LoVo (cell line): Measurements from ENCODE around the gene MAB21L1.

ENCODE experiments used
- DNase-seq: peaks from one replicate; pipeline ENCODE4 v3.0.0-alpha.2; 2016; ENCODE audit warnings: low spot score

Gene MAB21L1

DNA sequence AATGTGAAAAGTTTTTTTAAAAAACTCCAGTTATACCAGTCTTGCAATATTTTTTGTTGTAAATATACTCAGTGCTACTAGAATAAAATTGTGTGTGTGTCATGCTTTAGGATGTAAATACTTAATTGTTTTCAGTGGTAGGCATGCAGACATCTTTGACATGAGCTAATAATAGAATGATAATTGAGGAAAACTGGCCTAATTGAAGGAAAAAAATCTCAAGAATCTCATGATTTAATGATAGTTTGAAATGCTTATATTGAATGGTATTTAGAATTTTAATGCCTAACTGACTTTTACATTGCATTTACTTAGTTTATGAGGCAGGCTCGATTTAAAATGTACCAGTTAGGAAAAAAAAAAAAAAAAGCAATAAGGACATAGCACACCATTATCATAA, 3.2 kb upstream of the MAB21L1 start:
- DNase-seq, result no peak

DNA sequence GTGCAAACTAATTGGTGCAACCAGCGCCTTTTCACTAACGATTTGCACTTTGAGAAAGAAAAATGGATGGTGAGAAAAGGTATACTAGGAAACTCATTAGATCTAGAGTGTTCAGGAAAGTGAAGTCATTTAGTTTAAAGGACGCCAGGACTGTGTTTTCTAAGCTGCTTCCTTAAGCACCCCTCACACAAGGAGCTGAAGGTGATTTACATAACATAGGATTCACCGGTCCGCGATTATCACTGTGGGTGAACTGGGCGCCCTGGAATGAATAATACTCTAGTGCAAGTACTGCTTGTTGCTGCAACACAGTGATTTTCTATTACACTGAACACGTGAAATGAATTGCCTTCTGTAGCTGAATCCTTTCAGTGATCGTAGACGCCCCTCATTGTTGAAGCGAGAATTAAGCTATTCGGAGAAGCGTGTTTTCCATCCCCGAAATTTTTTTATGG, 2.6 kb upstream of the MAB21L1 start:
- DNase-seq, result no peak

DNA sequence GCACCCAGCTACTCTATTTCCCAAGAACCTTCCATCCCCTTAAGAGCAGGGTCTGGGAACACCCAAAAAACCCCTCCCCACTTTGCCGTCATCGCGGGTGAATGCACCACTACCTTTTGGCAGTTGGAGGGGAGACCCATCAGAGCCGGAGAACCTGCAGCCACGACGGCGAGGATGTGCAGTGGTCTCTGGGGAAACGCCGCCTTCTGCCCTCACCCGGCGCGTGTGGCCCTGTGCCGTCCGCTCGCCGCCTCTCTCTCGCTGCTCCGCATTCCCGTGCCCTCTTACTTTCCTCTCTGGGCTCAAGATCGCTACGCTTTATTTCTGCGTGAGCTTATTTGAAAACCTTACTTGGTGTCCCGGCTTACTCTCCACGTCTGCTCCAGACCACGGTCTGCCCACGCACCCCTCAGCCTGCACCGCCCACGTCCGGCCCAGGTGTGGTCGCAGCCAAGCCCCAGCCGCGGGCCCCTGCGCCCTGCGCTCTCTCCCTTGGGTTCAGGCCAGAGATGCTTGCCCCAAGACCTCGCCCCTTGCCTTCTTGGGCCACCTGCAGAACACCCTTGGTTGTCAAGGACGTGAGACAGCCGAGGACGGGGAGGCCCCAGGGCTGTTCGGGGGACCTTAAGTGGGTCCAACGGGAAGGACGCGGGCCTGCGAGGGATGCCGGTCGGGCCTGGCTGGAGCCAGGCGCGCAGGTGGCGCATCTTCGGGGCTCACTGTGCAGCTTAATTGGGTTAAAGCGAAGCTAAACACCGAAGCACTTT, 2.0 kb upstream of the MAB21L1 start:
- DNase-seq, result no peak

DNA sequence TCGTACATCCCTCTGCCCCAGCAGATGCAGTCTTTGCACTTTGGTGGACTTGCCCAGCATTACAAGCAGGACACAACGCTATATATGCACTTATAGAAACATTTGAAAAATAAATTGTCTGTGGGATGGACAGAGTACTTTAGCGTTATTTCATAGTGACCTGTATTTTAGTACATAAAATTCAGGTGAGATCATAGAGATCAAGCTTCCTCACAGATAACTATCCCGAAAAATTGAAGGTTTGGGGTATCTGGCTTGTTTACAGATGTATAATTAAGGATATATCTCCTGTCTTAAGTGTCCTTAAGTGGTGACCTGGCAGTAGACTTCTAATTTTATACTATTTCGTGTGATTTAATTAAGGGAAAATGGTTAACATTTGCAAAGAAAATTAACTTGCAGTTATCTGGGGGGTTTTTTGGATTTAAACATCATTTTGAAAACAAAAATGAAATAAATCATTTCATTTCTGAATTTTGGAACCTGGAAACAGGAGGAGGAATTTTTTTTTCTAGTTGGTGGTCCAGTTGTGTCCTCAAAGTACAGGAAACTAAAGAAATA, 977 bp upstream of the MAB21L1 start:
- DNase-seq, result no peak

DNA sequence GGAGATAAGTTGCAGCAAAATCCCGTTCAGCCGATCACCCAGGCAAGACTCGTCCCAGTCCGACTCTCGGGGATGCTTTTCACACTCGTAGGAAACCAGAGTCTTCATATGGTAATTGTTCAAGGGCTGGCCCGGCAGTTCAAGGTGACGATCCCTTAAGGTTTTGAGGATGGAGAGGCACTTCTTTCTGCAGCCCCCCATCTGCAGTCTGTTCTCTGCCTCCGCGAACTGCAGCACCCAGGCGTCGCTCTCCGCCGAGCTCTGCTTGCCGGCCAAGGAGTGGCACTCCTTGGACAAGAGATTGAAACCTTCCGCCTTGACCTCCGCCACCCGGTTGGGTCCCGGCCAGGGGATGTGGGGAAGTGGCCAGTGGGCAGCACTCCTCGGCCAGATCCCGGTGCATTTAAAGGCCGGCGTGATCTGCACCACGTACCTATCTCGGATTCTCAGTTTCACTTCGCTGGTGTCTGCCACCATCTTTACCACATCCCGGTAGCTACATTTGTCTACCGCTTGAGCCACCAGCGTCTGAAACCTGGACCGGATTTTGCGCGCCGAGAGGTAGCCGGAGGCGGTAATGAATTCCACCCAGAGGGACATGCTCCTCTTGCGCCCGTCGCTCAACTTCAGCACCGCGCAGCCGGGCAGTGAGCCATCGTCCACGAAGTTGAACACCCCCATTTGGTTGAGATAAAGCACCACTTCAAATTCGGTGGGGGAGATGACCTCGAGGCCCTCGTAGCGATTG, 1.1 kb downstream of the MAB21L1 start:
- DNase-seq, result no peak

DNA sequence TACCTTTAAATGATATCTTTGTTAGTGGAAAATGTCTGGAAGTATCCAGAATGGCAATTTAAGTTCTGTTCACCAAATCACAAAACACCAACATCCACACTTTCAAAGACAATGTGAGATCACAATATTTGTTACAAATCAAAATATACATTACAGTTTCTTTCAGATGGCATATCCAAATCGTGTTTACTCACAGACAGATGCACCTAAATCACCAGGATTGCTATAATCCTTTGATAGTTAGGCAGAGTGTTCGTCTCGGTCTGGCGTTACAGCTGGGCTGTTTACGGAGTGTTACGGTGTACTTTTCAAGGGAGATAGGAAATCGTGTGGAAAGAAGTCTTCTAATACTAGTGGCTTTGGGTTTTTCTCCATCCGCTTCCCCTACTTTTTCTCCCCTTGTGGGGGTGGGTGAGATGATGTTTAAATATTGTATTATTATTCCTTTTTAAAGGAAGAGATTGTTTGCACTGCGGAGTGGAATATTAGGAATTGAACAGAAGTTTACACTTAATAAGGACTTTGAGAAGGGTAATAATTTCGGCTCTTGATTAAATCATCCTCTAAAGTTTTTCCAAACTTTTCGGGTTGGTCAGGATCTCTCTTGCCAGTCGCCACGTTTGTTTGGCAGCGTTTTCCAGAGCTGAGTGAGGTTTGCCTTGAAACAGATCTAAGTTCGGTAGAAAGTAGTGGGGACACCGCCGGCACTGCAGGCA, 1.8 kb downstream of the MAB21L1 start:
- no peak for DNase-seq

DNA sequence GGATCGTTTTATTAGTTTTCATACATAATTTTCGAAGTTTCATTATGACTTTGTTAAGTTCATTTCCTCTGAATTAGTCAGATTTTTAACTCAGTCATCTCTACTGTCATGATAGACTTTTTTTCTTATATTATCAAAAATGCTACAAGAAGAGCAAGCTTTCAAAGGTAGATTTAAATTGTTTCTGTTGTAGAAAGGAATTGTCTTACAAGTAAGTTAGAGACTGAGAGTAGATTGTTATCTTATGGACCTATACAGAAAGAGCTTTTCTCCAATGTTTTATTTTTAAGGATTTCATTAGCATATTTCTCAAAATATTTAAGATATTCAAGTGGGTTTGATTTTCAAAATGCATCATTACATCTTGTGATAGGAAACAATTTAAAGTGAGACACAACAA, 2.7 kb downstream of the MAB21L1 start:
- no peak for DNase-seq

DNA sequence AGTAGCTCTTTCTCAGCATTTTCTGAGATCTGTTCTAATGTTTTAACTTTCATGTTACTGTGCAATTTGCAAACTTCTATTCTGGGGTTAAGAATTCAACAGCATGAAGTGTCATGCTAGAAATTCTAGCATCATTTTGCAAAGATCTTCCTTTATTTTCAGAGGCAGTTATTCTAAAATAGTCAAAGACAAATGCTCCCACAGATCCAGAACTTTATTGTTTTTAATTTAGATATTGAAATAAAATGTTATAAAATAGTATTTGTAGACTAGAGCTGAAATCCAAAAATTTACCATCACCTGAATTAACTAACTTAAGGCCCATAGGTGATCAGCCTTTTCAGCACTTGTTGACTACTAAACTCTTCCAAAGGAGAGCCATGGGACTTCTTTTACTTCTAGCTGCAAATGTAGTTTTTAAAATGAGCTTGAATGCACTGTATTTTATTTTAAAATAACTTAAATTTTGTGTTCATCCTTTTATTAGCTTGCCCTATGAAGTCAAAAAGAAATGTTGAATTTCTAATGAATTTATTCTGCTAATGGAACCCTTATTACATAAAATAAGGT, 3.2 kb downstream of the MAB21L1 start:
- no peak for DNase-seq

DNA sequence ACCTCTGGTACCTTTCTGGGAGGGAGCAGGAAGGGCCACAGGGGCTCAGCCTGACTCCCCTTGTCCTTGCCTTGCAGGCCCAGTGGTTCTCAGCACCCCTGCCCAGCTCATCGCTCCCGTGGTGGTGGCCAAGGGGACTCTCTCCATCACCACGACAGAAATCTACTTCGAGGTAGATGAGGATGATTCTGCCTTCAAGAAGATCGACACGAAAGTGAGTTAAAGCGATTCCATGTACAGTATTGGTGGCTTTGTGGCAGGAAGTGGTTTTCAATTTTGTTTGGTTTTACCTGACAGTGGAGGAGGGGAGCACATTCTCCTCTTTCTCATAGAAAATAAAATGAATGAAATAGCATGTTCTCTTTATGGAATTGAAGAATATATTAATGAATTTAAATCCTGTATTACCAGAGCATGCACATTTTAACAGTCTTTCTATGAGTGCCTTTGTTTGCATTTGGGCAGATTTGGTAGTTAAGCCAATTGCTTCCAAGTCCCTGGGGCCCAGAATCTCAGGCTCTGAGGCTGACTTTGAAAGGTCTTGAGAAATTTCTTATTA, 4.1 kb downstream of the MAB21L1 start:
- no peak for DNase-seq

DNA sequence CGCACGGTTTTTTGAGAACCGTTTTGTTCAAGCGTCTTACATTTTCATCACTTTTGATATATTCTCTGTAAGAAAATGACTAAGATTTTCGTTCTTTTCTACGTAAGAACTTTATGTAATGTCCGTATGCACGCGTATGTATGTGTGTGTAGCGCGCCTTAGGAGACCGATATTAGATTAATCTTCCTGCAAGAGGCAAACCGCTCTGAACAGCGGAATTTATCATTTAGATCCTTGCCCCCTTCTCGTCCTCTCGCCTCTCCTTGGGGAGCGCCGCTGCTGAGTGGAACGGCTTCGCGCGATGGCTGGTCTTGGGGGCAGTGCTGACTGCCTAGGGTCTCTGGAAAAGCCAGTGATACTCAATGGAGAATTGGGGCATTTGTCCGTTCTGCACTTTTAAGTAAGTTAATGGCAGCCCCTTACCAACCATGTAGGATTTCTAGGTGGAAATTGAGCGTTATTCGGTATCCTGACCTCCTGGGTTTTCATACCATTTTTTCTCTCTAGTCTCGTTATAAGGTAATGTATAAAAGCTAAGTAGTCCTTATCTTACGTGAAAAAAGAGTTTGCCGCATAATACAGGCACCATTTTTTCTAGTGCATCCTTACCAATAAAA, 4.7 kb downstream of the MAB21L1 start:
- no peak for DNase-seq

DNA sequence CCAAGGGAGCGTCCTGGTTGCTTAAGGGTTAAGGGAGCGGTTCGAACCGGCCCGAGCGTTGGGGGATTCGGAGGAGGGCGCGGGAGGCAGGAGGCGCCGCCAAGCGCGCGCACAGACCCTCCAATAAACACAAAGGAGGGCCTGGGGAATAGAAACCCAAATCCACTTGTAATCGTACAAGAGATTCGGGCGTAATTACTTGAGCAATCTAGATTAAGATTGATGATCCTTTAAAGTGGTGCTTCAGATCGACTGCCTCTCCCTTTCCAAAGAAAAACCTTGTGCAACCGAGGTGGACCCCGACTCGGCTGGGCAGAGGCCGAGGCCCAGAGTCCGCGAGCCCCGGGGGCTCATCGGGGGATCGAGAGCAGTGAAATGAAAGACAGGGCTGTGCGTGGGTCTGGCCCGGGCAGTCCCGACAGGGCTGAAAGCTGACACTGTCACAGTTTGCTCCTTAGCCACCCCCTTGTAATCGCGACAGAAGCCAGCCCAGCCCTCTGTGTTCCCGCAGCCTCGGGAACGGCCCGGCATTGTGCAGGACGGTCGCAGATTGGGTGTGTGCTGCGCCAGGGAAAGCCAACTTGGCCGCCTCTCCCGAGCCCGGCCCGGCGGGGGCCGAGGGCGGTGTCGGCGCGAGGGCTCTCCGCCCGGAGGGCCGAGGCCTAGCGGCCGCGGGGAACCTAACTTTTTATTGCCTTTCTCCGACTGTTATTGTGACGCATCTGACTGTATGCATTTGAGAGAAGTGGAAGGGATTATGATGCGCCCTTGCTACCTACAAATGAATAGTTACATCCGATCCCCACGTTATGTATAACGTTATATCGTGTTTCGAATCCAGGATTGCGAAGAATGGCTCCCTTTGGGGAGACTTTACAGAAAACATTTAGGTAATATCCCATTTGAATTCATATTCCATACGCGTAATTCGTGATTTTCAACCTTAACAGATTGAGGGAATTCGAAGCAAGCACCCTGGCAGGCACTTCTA, 5.5 kb downstream of the MAB21L1 start:
- no peak for DNase-seq

DNA sequence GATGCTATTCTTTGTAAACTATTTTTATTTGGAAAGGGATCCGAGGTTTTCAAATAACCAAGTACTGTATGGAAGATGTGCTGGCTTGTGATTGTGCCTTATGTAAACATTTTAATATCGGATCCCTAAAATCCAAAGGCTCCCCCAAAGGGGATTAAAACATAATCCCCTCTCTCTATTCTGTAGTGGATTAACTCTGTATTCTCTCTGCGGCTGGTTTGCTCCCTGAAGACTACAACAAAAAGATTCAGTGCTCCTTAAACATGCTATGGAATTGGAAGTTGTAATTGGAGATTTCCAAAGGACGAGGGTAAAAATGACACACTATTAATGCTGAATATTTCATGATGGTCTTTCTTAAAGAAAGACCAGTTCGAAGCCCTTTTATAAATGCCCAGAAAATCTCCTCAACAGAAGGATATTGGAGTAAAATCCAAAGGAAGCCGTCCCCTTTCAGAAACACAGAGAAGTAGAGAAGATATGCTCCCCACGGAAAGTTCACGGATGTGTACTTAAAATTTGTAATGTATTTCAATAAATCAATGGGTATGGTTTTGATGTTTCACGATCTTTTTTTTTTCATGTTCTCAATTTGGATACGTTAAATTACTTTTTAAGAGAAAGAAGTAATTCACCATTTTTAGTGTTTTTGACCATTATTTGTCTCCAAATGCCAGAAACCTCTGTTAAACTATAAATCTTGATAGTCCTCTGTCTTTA, 6.5 kb downstream of the MAB21L1 start:
- no peak for DNase-seq

DNA sequence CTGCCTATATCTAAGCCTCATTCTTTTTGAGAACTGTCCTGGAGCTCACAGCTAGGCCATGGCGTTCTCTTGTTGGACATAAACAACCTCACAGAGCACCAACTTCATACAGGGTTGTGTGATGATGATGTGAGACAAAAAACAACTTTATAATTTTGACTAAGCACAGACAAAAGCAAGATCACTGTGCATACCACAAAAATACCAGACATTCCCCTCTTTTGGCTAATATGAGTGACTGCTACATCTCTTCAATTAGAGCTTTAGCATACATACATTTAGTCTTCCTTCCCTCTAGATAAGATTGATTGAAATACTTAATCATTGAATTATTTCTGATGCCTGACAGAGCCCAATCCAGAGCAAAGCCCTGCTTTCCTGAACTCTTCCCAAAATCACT, 8.3 kb downstream of the MAB21L1 start:
- no peak for DNase-seq

DNA sequence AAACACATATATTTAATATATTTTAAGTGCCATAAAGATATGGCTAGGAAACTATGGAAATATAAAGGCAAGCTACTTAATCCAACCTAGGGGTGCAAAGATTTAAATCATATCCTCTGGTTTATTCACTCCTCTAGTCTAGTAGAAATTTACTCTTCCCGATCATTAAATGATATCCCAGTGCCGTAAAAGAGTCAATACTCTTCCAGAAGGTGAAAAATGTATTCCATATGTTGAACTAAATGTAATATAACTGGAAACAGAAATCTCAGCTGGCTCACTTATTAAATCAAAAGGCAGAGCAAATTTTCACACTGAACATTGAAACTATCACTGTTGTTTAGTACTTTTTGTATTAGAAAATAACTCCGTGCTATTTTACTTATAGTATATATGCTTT, 11.1 kb downstream of the MAB21L1 start:
- DNase-seq, result no peak

DNA sequence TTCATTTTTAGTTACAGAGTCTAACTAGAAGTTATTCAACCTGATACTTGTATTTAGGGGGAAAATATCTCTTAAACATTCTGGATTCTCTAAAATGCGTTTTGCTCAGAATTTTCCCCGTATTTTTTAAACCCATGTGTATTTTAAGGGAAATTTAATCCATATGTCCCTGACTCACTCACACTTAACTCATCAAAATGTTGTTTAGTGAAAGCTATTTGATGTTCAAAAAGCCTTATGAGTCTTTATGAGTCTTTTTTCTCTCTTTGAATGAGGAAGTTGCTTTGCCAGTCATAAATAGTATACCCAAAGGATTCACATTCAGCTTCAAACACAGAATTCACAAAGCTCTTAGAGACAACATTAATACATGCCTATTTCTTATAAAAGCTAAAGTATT, 16.4 kb downstream of the MAB21L1 start:
- no peak for DNase-seq

DNA sequence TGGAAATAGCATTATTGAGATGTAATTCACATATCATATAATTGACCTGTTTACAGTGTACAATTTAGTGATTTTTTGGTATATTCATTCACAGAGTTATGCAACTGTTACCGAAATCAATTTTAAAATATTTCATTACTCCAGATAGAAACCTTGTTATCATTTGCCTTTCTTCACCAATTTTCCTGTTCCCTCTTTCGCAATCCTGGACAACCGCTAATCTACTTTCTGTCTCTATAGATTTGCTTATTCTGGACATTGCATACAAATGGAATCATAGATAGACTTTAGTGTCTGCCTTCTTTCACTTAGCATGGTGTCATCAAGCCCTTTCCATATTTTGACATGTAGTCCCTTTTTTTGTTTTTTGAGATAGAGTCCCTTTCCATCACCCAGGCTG, 19.2 kb downstream of the MAB21L1 start:
- no peak for DNase-seq

DNA sequence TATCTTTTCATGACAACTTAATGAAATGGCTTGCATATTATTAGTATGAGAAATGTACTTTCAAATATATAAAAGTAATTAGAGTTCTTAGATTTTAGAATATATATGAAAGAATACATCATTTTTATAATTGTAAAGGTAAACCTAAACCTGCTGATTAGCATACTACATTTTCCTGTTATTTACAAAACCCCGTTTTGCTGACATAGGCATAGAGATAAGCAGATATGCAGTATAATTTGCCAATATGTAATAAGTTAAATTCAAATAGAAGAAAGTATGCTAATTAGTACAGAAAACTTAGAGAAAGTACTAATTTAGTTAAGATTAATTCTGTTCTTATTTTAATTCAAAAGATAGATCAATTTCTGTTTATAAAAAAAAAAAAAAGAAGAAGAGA, 21.5 kb downstream of the MAB21L1 start:
- DNase-seq, result no peak

DNA sequence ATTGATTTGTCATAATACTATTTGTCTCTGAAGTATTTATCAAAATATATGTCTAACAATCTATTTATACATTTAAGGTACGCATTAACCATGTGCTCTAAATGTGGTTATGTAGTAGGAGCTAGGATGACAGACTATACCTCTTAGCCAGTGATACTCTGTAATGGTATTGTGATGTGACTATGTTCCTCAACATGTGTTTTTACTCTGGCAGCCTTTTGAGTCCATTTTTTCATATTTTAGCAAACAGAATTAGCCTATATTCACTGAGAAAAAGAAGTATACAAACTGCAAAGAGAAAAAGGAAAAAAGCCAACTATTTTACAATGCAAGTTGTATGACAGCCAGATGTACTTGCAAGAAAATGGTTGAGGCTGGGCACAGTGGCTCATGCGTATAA, 26.7 kb downstream of the MAB21L1 start:
- DNase-seq, result no peak

DNA sequence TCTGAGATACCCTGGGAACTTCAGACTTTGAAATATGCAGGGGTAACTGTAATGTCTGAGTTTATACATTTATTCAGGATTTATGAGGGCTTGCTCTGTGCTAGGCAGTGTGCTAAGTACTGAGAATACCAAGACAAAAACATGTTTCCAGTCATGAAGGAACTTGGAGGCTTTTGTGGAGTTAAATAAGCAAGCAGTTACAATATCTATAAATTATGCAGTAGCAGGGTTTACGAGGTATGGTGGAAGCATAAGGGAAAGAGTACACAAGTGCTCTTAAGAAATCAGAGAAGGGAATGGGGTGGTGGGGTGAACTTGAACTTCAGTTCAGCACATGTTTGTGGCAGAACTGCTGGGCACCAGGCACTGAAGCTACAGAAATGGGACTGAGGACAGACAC, 28.0 kb downstream of the MAB21L1 start:
- DNase-seq, result no peak
